ENCODE results near the gene UBN2.
"Not testable (repeated sequence)": the region's sequence is repeated elsewhere in the genome, so short reads cannot be mapped to it uniquely, and the experiment has no call there.

UBN2 gene

DNA sequence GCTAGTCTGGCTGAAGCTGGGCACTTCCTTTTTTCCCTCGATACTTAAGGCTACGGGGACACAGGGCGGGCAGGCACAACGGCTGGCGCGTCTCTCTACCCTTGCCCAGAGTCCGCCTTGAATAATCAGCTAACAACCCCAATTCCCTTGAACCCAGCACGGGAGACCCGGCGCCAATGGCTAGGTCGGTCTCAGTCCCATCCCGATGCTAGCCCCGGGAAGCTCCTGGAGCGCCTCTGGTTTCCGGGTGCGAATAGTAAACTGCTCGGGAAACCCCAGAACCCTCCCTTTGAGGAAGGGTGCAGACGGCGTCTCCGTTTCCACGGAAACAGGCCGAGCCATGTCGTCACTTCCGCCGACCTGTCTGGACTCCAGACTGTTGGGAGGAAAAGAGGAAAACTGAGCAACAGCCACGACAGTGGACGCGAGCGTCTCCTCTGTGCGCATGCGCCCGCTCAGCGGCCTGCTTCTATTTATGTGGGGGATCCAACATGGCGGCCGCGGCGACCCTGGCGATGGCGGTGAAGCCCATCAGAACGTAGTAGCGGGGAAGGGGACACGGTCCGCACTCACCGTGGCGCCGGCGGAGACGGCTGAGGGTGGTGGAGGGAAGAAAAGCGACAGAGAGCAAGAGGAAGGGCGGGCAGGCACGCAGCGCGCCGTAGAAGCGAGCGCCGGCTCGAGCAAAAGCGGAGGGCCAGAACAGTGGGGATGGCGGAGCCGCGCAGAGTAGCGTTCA, at the start of gene UBN2:
Gene UBN2, plus strand, starts transcription at position 464 of the 739 bp plus-strand sequence. Its CDS starts 248 bp downstream, at position 712.
- peak within 1 kb of the TSS; percentile 99 for H3K4me3 ChIP-seq (ENCODE audit: low read depth, low read length)

DNA sequence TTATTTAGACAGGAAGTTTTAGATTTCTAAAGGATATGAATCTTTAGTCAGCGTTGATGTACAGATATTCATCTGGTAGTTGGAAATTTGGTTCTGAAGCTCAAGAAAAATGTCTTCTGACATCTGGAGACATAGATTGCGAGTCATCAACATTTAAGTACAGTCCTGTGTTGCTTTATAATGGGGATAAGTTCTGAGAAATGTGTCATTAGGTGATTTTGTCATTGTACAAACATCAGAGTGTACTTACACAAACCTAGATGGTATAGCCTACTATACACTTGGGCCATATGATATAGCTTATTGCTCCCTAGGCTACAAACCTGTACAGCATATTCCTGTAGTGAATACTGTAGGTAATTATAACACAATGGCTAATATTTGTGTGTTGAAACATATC, 49.6 kb upstream of the UBN2 start:
- no peak overlapping the region for H3K4me3 ChIP-seq (ENCODE audit: low read depth, low read length)

DNA sequence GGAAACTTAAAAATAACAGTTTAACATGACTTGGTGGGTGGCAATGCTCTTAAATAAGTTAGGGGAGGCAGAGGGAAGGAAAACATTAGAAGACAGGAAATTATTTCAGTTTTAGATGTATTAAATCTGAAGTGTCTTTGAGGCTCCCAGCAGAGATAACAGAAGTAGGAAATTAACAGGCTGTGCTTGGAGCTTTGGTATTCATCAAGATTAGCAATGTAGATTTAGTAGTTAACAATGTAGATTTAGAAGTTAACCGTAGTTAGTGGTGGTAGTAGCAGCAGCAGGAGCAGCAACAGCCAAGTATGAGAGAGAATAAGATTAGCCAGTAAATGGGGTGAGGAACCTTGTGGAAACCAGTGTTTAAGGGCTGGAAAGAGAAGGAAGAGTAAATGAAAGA, 48.7 kb upstream of the UBN2 start:
- no peak overlapping the region for H3K4me3 ChIP-seq (ENCODE audit: low read depth, low read length)

DNA sequence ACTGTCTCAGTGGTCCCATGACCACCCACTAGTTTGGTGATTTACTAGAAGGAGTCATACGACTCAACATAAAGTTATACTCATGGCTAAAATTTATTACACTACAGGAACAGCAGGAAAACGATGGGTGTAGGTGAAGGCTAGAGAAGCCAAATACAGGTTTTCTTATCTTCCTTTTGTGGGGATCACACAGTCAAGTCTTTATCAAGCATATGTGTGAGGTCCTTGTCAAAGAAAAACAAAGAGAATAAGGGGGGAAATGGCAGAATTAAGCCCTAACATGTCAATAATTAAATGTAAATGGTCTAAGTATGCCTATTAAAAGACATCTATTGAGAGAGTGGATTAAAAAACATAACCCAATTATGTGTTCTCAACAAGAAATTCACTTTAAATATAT, 47.8 kb upstream of the UBN2 start:
- H3K4me3 ChIP-seq (ENCODE audit: low read depth, low read length) = no peak overlapping the region

DNA sequence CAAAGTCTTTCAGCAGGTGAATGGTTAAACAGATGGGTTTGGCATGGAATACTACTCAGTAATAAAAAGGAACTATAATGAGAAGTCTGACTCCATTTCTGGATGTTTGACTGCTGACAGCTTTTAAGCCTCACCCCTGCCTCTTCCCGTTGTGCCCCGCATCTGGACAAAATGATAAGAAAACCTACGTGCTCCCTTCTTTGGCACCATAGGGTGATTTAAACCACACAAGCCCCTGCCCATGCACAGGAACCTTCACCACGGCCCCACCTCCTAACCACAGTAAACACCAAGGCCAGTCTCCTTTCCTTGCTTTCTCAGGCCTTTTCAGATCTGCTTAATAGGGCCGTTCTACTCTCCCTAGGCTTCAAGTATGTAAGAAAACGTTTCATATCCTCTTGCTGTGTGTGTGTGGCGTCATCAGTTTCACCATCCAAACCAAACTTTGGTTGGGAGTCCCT, 47.1 kb upstream of the UBN2 start:
- no peak overlapping the region for H3K4me3 ChIP-seq (ENCODE audit: low read depth, low read length)

DNA sequence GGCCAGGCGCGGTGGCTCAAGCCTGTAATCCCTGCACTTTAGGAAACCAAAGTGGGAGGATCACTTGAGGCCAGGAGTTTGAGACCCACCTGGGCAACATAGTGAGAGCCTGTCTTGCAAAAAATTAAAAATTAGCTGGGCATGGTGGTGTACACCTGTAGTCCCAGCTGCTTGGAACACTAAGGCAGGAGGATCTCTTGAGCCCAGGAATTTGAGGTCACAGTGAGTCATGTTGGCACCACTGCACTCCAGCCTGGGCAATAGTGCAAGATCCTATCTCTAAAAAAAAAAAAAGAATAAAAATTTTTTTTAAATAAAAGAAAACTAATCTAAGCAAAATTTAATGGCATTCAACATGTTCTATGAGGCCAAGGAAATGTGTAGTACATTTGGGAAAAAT, 44.9 kb upstream of the UBN2 start:
- H3K4me3 ChIP-seq (ENCODE audit: low read depth, low read length) = no peak overlapping the region

DNA sequence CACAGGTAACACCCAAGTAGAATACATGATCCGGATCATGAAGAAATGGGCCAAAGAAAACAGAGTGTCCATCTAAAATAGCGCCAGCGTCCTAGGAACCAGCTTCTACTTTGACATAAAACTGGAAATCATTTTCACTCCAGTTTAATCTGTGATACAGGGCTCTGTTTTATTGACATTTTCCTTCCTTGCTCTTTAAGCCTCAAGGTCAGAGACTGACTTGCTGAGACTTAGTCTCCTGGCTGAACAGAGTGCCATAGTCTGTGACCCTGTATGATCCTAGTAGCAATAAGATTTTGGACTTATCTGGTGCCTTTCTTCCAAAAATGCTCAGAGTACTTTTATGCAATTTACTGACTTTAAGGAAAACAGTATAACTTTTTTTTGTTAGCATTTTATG, 41.7 kb upstream of the UBN2 start:
- no peak overlapping the region for H3K4me3 ChIP-seq (ENCODE audit: low read depth, low read length)

DNA sequence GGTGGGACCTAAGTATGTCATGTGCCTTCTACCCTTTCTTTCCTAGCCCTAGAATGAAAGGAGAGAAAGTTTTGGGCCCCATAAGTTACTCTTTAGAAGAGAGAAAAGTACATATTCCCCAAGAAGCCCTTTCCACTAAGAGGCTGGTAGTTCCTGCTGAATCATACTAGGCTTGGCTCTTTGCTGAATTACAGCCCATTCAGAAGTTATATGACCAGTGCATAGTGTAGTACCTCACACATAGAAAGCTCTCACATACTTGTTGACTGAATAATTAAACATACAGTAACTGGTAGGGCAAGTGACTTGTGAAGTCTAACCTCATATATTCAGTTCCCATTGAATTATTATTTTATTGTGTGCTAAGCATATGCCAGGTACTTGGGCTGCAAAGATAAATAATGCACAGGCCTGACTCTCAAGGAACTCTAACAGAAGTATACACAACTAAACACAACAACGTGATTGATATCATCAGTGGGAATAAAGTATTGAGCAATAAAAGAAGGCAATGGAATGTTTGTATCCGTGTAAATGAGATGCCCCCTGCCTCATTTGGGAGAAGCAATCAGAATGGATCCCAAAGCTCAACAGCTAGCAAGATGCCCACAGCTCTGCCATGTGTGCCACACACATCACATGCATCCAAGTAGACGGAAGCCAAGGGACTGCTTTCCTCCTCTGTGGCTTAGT, 38.9 kb upstream of the UBN2 start:
- H3K4me3 ChIP-seq (ENCODE audit: low read depth, low read length) = no peak overlapping the region

DNA sequence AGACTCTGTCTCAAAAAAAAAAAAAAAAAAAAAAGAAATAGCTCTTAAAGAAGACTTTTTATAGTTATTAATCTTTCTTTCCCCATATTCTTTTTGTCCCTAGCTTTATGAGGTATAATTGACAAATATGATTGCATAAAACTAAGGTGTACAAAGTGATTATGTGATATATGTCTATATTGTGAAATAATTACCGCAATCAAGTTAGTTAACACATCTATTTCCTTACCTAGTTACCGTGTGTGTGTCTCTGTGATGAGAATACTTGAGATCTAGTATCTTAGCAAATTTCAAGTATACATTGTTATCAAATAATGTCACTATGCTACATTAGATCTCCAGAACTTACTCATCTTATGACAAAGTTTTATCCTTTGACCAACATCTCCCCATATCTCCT, 30.7 kb upstream of the UBN2 start:
- no peak overlapping the region for H3K4me3 ChIP-seq (ENCODE audit: low read depth, low read length)

DNA sequence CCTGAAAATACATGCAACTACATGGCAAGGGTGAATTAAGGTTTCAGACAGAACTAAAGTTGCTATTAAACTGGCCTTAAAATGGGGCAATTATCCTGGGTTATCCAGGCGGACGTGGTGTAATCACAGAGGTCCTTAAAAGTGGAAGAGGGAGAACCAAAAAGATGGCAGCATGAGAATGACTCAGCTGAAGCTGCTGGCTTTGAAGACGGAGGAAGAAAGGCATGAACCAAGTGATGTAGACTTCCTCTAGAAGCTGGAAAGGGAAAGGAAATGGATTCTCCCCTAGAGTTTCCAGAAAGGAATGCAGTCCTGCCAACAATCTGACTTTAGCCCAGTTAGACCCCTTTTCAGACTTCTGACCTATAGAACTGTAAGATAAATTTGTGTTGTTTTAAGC, 27.0 kb upstream of the UBN2 start:
- no peak overlapping the region for H3K4me3 ChIP-seq (ENCODE audit: low read depth, low read length)

DNA sequence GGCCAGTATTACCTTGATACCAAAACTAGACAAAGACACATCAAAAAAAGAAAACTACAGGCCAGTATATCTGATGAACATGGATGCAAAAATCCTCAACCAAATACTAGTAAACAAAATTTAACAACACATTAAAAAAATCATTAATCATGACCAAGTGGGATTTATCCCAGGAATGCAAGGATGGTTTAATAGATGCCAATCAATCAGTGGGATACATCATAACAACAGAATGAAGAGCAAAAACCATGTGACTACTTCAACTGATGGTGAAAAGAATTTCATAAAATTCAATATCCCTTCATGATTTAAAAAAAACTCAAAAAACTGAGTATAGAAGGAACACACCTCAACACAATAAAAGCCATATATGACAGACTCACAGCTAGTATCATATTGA, 25.2 kb upstream of the UBN2 start:
- no peak overlapping the region for H3K4me3 ChIP-seq (ENCODE audit: low read depth, low read length)

DNA sequence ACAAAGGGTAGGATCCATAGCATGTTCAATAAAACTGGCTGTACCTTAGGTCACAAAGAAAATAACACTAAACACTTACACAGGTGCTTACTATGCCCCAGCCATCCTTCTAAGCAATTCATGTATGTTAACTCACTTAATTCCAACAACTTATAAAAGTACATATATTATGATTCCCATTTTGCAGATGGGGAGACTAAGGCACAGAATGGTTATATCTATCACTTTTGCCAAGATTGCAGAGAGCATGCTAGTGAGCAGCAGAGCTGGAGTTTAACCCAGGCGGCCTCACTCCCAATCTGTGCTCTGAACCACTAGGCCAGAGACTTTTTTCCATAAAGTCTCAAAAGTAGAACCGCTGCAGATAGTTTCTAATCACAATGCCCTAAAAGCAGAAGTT, 18.9 kb upstream of the UBN2 start:
- H3K4me3 ChIP-seq (ENCODE audit: low read depth, low read length) = no peak overlapping the region

DNA sequence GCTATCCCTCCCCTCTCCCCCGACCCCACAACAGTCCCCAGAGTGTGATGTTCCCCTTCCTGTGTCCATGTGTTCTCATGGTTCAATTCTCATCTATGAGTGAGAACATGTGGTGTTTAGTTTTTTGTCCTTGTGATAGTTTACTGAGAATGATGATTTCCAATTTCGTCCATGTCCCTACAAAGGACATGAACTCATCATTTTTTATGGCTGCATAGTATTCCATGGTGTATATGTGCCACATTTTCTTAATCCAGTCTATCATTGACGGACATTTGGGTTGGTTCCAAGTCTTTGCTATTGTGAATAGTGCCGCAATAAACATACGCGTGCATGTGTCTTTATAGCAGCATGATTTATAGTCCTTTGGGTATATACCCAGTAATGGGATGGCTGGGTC, 17.5 kb upstream of the UBN2 start:
- H3K4me3 ChIP-seq (ENCODE audit: low read depth, low read length) = not testable (repeated sequence)

DNA sequence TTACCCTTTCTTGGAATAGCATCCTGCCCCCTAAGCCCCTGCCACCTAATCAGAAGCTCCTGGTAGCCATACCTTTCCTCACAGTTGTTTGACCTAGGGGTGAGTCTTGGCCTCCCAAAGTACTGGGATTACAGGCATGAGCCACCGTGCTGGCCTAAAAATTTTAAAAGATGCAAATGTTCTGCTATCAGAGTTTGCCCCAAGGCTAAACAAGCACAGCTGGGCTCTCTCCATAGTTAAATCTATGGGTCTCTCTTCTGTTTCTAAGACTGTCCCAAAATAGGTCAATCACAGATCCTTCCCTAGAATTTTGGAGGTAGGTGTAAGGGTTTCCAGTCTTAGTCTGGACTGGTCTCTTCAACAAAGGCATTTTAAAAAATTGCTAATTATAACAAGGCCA, 12.9 kb upstream of the UBN2 start:
- no peak overlapping the region for H3K4me3 ChIP-seq (ENCODE audit: low read depth, low read length)

DNA sequence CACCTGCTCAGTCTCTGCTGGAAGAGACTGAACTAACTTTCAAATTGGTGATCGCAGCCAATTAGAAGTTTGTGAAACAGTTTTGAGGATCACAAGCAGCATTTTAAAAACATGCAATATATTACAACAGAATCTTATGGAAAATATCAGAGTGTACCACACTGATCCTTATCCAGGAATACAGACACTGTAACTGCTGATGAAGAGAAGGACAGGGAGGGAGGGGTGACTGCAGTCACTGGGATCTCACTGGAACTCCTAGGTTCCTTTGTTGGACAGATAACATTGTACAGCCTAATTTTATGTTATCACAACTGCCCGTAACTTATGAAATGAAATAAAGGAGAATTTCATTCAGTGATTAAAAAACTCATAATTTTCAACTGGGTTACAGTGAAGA, 6.8 kb upstream of the UBN2 start:
- no peak overlapping the region for H3K4me3 ChIP-seq (ENCODE audit: low read depth, low read length)

DNA sequence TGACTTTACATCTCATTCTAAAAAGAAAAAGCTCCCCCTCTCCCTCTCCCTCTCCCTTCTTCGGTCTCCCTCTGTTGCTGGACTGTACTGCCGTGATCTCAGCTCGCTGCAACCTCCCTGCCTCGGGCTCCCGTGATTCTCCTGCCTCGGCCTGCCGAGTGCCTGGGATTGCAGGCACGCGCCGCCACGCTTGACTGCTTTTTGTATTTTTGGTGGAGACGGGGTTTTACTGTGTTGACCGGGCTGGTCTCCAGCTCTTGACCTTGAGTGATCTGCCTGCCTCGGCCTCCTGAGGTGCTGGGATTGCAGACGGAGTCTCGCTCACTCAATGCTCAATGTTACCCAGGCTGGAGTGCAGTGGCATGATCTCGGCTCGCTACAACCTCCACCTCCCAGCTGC, 6.2 kb upstream of the UBN2 start:
- H3K4me3 ChIP-seq (ENCODE audit: low read depth, low read length) = not testable (repeated sequence)

DNA sequence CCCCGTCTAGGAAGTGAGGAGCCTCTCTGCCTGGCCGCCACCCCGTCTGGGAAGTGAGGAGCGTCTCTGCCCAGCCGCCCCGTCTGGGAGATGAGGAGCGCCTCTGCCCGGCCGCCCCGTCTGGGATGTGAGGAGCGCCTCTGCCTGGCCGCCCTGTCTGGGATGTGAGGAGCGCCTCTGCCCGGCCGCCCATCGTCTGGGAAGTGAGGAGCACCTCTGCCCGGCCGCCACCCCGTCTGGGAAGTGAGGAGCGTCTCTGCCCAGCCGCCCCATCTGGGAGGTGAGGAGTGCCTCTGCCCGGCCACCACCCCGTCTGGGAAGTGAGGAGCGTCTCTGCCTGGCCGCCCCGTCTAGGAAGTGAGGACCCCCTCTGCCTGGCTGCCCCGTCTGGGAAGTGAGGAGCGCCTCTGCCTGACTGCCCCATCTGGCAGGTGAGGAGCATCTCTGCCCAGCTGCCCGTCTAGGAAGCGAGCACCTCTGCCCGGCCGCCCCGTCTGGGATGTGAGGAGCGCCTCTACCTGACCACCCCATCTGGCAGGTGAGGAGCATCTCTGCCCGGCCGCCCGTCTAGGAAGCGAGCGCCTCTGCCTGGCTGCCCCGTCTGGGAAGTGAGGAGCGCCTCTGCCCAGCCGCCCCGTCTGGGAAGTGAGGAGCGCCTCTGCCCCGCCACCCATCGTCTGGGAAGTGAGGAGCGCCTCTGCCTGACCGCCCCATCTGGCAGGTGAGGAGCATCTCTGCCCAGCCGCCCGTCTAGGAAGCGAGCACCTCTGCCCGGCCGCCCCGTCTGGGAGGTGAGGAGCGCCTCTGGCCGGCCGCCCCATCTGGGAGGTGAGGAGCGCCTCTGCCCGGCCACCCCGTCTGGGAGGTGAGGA, 5.5 kb upstream of the UBN2 start:
- H3K4me3 ChIP-seq (ENCODE audit: low read depth, low read length) = not testable (repeated sequence)

DNA sequence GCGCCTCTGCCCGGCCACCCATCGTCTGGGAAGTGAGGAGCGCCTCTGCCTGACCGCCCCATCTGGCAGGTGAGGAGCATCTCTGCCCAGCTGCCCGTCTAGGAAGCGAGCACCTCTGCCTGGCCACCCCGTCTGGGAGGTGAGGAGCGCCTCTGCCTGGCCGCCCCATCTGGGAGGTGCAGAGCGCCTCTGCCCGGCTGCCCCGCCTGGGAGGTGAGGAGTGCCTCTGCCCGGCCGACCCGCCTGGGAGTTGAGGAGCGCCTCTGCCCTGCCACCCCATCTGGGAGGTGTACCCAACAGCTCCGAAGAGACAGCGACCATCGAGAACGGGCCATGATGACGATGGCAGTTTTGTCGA, 4.9 kb upstream of the UBN2 start:
- not testable (repeated sequence) for H3K4me3 ChIP-seq (ENCODE audit: low read depth, low read length)

DNA sequence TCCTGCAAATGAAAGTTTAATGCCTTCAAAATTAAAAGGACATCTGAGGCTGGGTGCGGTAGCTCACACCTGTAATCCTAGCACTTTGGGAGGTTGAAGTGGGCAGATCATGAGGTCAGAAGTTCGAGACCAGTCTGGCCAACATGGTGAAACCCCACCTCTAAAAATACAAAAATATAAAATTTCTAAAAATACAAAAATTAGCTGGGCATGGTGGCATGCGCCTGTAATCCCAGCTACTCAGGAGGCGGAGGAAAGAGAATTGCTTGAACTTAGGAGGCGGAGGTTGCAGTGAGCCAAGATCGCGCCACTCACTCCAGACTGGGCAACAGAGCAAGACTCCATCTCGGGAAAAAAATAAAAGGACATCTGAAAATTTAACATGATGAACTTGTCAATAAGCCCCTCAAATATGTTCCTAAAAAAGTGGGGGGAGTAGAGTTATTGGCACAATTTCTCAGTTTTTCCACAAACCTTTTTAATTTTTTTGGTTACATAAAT, 4.0 kb upstream of the UBN2 start:
- not testable (repeated sequence) for H3K4me3 ChIP-seq (ENCODE audit: low read depth, low read length)

DNA sequence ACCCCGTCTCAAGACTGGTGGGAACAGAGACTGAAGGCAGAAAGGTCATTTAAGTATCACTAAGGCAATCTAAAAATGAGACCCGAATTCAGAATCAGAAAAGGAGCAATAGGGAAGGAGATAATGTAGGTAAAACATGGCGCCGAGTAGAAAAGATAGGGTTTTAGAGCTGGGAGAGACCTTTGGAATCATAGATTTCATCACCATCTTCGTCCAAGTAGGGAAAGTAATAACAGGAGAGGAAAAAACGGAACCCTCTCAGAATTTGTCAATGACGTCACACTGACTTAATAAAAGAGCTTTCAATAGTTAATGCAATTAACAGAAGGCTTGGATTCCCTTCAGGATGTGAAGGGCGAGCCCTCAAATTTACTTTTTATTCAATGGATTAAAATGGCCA, 1.0 kb upstream of the UBN2 start:
- H3K4me3 ChIP-seq (ENCODE audit: low read depth, low read length) = peak overlapping the region; percentile 99

DNA sequence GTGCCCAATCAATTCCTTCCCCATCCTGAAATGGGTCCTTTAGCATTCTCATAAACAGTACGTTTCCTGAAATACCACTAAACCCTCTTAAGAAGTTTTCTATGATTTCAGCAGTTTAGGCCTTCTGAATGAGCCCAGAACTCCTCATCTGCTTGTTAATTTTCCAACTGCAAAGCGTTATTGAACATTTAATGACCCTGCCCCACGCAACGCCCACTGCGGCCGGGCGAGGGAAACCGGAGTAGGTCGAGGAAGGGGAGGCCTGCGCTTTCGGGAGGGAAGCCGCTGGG, 608 bp upstream of the UBN2 start:
- peak overlapping the region; percentile 99 for H3K4me3 ChIP-seq (ENCODE audit: low read depth, low read length)

All from iPS-11a (cell line).